ENCODE measurements around the gene OPN1SW.

The OPN1SW gene

GRCh38 chr7:128755075-128755818 is 20.3 kb downstream of the OPN1SW start:
- no peak for TF ChIP-seq POLR2AphosphoS5 (IDR thresholded peaks at IDR 0.05; ENCODE audit: low read depth, low read length)
- no peak for TF ChIP-seq TAF1 (IDR thresholded peaks at IDR 0.05; ENCODE audit: borderline replicate concordance, low read depth, low read length)
- no peak for TF ChIP-seq POLR2A (IDR thresholded peaks at IDR 0.05; ENCODE audit: low read depth, low read length)
- FAIRE-seq (no peak), DNase-seq (ENCODE audit: insufficient read length) (no peak)

GRCh38 chr7:128752251-128752650 is 23.3 kb downstream of the OPN1SW start:
- no peak for TF ChIP-seq TAF1 (IDR thresholded peaks at IDR 0.05; ENCODE audit: borderline replicate concordance, low read depth, low read length)
- TF ChIP-seq POLR2AphosphoS5 (IDR thresholded peaks at IDR 0.05; ENCODE audit: low read depth, low read length), result no peak
- TF ChIP-seq POLR2A (IDR thresholded peaks at IDR 0.05; ENCODE audit: low read depth, low read length), result no peak
- no peak for DNase-seq (ENCODE audit: insufficient read length)
- no peak for FAIRE-seq

GRCh38 chr7:128747327-128748079 is 28.1 kb downstream of the OPN1SW start:
- TF ChIP-seq POLR2AphosphoS5 (IDR thresholded peaks at IDR 0.05; ENCODE audit: low read depth, low read length) (no peak), POLR2A (IDR thresholded peaks at IDR 0.05; ENCODE audit: low read depth, low read length) (no peak), TAF1 (IDR thresholded peaks at IDR 0.05; ENCODE audit: borderline replicate concordance, low read depth, low read length) (no peak)
- no peak for DNase-seq (ENCODE audit: insufficient read length)
- FAIRE-seq, result no peak

GRCh38 chr7:128745706-128746105 is 29.9 kb downstream of the OPN1SW start:
- TF ChIP-seq POLR2A (IDR thresholded peaks at IDR 0.05; ENCODE audit: low read depth, low read length) (no peak), TAF1 (IDR thresholded peaks at IDR 0.05; ENCODE audit: borderline replicate concordance, low read depth, low read length) (no peak), POLR2AphosphoS5 (IDR thresholded peaks at IDR 0.05; ENCODE audit: low read depth, low read length) (no peak)
- DNase-seq (ENCODE audit: insufficient read length), result no peak
- FAIRE-seq, result peak; percentile 24

- no peak for TF ChIP-seq POLR2A (IDR thresholded peaks at IDR 0.05; ENCODE audit: low read depth, low read length)
- TF ChIP-seq TAF1 (IDR thresholded peaks at IDR 0.05; ENCODE audit: borderline replicate concordance, low read depth, low read length), result no peak
- no peak for TF ChIP-seq POLR2AphosphoS5 (IDR thresholded peaks at IDR 0.05; ENCODE audit: low read depth, low read length)
- DNase-seq (ENCODE audit: insufficient read length) (no peak), FAIRE-seq (no peak)
Observed at GRCh38 chr7:128744366-128744905, 31.2 kb downstream of the OPN1SW start.

- no peak for DNase-seq (ENCODE audit: insufficient read length)
- no peak for TF ChIP-seq POLR2A (IDR thresholded peaks at IDR 0.05; ENCODE audit: low read depth, low read length)
- no peak for TF ChIP-seq TAF1 (IDR thresholded peaks at IDR 0.05; ENCODE audit: borderline replicate concordance, low read depth, low read length)
- TF ChIP-seq POLR2AphosphoS5 (IDR thresholded peaks at IDR 0.05; ENCODE audit: low read depth, low read length), result no peak
- no peak for FAIRE-seq
Observed at GRCh38 chr7:128743112-128743772, 32.4 kb downstream of the OPN1SW start.

- no peak for TF ChIP-seq POLR2AphosphoS5 (IDR thresholded peaks at IDR 0.05; ENCODE audit: low read depth, low read length)
- no peak for TF ChIP-seq TAF1 (IDR thresholded peaks at IDR 0.05; ENCODE audit: borderline replicate concordance, low read depth, low read length)
- TF ChIP-seq POLR2A (IDR thresholded peaks at IDR 0.05; ENCODE audit: low read depth, low read length), result no peak
- no peak for DNase-seq (ENCODE audit: insufficient read length)
- no peak for FAIRE-seq
Observed at GRCh38 chr7:128742206-128742605, 33.4 kb downstream of the OPN1SW start.

- FAIRE-seq, result no peak
- DNase-seq (ENCODE audit: insufficient read length), result no peak
- TF ChIP-seq TAF1 (IDR thresholded peaks at IDR 0.05; ENCODE audit: borderline replicate concordance, low read depth, low read length) (no peak), POLR2AphosphoS5 (IDR thresholded peaks at IDR 0.05; ENCODE audit: low read depth, low read length) (no peak), POLR2A (IDR thresholded peaks at IDR 0.05; ENCODE audit: low read depth, low read length) (no peak)
Observed at GRCh38 chr7:128741491-128741890, 34.1 kb downstream of the OPN1SW start.

GRCh38 chr7:128740996-128741395 is 34.6 kb downstream of the OPN1SW start:
- no peak for FAIRE-seq
- TF ChIP-seq TAF1 (IDR thresholded peaks at IDR 0.05; ENCODE audit: borderline replicate concordance, low read depth, low read length) (no peak), POLR2A (IDR thresholded peaks at IDR 0.05; ENCODE audit: low read depth, low read length) (no peak), POLR2AphosphoS5 (IDR thresholded peaks at IDR 0.05; ENCODE audit: low read depth, low read length) (no peak)
- DNase-seq (ENCODE audit: insufficient read length), result no peak

GRCh38 chr7:128739990-128740682 is 35.5 kb downstream of the OPN1SW start:
- DNase-seq (ENCODE audit: insufficient read length) (no peak), FAIRE-seq (no peak)
- TF ChIP-seq POLR2A (IDR thresholded peaks at IDR 0.05; ENCODE audit: low read depth, low read length), result no peak
- no peak for TF ChIP-seq TAF1 (IDR thresholded peaks at IDR 0.05; ENCODE audit: borderline replicate concordance, low read depth, low read length)
- TF ChIP-seq POLR2AphosphoS5 (IDR thresholded peaks at IDR 0.05; ENCODE audit: low read depth, low read length), result no peak

All from GM12892 (cell line).